ENCODE results near the gene RFX2.
"Not testable (repeated sequence)": the region's sequence is repeated elsewhere in the genome, so short reads cannot be mapped to it uniquely, and the experiment has no call there.

The RFX2 gene

GRCh38 chr19:6007866-6008265 is 102.4 kb downstream of the RFX2 start:
- no peak for DNase-seq

DNA sequence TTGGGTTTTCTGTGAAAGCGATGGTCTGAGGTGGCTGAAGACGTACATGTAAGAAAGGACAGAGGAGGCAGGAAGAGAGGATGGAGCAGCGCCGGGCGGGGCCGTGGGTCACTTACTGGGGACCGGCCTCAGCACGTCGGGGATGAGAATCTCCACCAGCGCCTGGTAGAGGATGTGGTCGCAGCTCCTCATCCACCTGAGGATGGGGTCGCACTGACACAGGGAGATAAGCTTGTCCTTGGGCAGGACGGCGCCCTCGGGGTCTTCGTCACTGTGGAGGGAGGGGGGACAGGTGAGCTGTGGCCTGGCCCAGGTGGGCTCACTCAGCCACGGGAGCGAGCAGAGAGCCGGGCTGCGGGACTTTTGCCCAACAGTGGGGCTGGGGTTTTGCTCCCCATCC is 103.4 kb downstream of the RFX2 start:
- no peak for DNase-seq

DNA sequence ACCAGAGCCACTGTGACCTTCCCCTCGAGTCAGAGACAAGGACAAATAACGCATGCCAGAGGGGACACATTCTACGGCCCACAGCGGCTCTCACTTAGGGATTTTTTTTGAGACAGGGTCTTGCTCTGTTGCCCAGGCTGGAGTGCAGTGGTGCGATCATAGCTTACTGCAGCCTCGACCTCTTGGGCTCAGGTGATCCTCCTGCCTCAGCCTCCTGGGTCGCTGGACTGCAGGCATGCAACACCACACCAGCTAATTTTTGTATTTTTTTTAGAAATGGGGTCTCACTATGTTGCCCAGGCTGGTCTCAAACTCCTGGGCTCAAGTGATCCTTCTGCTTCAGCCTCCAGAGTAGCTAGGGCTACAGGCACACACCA is 104.2 kb downstream of the RFX2 start:
- not testable (repeated sequence) for DNase-seq

DNA sequence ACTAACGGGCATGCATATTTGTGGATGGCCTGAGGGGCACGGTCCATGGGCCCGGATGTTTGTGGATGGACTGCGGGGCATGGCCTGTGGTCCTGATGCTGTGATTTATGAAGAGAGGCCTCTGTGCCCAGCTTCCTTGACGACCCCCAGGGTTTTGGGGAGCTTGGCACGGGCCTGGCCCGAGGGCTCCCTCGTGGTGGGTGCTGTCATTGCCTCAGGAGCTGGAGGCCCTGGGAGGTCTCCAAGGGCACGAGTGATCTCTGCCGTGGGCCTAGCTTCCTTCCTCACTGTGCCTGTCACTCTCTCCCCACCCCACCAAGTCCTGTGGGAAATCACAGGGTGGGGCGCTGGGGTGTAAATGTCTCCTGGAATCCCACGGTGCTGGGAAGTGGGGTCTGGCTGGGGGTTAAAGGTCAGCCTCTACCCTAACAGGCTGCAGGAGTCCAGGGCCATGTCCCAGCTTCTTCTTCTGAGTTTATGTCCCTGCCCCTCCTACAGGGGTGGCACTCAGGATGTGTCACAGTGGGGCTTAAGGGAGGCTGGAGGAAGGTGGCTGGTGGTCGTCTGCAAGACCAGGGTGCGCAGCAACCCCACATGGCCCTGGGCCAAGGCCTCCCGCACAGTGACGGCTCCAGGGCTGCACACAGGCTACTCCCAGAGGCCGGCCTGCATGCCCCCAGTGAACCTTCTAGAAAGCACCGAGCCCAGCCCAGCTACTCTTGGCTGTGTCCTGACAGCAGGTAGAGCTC is 104.8 kb downstream of the RFX2 start:
- DNase-seq: no peak

- no peak for DNase-seq
These were observed 106.3 kb downstream of the RFX2 start for GRCh38 chr19:6003976-6004375.

GRCh38 chr19:6002591-6002990 is 107.7 kb downstream of the RFX2 start:
- no peak for DNase-seq

DNA sequence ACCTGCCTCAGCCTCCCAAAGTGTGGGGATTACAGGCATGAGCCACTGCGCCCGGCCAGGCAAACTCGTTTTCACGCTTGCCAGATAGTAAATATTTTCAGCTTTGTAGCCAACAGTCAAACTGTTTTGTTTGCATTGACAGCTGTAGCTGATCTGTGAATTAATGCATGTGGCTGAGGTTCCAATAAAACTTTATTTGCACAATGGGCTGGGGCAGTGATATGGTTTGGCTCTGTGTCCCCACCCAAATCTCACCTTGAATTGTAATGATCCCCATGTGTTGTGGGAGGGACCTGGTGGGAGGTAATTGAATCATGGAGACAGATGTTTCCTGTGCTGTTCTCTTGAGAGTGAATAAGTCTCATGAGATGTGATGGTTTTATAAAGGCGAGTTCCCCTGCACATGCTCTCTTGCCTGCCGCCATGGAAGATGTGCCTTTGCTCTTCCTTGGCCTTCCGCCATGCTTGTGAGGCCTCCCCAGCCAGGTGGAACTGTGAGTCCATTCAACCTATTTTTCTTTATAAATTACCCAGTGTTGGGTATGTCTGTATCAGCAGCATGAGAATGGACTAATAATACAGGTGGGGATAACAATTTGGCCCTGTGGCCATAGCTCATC is 110.0 kb downstream of the RFX2 start:
- DNase-seq: no peak

DNA sequence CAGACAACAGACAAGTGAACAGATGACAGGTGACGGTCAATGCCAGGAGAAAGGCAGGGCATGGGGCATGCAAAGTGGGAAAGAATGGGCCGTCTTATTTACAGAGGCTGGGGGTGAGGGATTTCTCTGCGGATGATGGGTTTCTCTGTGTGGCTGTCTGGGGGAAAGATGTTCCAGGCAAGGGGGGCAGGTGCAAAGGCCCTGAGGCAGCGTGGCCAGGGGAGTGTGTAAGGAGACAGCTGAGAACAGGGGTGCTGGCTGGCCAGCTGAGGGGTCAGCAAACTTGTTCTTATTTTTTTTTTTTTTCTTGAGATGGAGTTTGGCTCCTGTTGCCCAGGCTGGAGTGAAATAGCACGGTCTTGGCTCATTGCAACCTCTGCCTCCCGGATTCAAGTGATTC is 110.6 kb downstream of the RFX2 start:
- no peak for DNase-seq

DNA sequence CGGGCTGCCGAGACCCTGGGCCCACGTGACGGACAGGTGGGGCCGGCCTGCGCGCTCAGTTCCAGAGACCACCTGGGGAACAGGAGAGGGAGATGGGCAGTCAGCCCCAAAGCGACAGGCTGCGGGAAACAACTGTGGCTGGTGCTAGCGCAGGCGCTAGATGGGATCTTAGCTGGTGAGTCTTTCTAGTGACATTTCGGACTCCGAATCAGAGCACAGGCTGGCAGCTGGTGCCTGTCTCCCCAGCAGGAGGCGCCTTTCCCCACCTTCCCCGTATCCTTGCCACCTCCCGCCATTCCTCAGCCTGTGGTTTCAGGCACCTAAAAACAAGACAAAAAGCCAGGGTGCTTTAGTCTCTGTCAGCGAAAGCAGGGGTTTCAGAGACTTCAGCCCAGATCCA is 112.9 kb downstream of the RFX2 start:
- DNase-seq: no peak

DNA sequence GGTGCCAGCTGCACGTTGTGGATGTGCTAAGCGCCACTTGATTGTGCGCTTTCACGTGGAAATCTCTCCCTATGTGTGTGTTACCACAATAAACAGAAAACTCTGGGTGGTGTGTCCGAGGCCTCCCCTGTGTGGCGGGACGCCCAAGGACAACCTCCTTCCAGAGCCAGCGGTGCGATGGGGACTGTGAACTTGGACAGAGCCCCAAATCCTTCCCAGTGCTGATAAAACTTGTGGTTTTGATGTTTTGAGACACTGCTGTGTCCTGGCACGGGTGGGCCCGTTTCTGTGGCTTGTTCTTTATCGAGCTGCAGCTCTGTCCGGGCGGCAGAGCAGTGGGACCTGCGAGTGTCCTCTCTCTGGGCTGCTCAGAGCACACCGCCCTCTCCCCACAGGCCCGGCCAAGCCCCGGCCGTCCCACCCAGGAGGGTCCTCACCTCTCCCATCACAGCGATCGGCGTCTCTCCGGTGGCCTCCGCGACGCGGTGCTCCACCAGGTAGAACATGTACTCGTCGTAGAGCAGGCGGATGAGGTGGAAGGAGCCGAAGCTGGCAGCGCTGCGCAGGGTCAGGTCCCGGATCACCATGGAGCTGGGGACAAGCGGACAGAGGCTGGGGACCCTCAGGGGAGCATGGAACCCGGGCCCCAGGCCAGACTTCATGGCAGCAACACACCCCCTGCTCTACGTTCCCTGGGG is 113.5 kb downstream of the RFX2 start:
- no peak for DNase-seq

DNA sequence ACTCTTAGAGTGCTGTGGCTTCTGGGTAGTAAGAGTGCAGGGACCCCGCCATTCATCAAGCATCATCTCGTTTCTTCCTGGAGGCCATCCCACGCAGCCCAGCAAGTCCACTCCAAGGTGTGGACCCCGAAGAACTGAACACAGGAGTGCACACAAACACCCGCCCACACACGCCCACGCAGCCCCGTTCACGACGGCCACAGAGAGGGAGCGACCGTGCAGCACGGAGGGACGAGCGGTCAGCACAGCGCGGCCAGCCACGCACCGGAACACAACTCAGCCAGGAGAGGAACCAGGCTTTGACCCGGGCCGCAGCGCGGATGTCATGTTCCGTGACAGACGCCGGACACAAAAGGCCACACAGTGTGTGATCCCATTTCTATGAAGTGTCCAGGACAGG is 114.2 kb downstream of the RFX2 start:
- no peak for DNase-seq

GRCh38 chr19:5995606-5996005 is 114.7 kb downstream of the RFX2 start:
- DNase-seq: no peak

DNA sequence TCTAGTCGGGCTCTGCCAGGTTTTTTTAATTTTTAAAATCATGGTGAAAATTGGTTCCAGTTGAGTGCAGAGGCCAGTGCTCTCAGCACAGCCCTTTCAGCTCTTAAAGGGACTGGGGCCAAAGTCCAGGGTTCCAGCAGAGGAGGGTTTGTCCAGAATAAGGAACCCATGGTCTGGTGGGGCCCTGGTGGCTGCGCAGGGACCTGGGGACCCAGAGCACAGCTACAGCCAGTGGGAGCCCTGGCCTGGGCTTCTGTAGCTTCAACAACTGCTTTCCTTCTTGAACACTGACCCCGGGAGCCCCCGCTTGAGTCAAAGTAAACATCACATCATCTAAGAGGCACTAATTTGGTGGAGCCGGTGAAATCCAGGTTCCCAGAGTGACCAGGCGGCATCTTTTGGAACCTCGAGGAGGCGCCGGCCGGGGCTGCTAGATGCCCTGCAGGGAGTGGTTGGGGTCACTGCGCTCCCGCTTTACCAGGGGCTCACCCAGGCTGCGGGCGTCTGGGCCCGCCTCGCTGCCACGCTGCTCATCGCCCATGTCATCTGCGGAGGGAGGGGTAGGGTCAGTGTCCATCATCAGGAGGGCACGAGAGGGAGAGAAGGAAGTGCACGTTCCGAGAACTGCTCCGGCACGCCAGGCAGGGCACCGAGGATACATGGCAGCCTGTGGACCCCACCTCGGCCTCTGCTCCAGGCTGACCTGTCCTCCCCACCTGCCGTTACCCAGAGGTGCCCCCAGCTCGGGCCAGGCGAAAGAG is 115.7 kb downstream of the RFX2 start:
- no peak for DNase-seq

DNA sequence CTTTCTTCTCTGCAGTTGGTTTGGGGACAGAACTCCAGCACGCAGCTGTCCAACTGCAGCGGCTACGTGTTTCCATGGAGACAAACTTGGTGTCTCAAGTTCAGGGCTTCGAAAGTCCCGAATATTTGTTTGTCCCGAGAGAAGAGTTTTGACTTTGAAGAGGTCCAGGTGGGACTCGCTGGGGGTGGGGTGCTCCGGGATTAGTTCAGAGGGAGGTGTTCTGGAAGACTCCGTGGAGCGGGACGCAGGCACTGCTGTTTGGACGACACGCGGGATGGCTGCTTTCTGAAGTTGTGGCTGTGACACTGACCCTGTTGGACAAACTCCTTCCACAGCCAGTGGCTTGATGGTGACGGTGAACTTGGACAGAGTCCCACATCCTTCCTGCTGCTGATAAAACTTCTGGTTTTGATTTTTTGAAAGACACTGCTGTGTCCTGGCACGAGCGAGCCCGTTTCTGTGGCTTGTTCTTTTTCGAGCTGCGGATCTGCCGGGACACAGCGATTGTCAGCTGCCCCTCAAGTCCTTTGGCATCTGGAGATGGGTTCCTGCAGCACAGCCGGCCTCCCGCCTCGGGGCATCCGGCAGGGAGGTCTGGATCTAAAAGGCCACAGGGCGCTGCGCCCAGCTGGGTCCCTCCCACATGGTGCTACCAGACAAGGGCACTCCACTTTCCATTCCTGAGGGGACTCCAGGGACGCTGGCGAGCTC is 116.5 kb downstream of the RFX2 start:
- peak; percentile 11 for DNase-seq

DNA sequence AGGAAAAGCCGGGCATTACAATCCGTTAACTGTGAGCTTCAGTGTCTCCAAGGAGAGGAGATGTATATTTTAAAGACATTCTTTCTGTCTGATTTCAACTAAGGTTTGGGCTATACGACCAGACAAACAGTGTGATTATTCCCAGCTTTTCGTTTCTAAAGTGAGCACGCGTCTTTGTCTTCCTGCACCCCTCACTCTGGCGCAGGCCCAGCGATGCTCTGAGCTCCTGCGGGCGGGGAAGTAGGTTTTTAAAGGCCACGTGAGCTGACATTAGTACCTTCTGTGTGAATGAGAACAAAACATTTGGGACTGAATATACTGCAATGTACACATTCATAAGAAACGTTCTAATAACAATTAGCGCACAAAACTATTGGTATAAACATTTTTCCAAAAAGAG is 117.1 kb downstream of the RFX2 start:
- DNase-seq: no peak

DNA sequence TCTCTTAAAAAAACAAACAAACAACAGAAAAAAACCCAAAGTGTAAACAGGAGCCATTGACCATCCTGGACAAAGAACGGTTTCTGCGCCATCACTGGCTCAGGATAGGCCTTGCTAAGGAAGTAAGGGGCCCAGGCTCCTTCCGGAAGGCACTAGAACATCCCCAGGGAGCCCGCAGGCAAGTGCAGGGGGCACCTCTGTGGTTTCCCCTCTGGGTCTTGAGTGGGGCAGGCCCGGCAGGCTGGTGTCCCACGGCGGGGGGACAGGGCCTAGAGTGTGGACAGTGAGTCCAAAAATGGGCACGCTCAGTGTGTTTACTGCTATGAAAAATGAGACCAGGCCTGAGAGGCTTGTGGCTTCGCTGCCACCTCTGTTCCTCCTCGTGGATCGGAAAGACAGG is 117.5 kb downstream of the RFX2 start:
- DNase-seq: no peak

DNA sequence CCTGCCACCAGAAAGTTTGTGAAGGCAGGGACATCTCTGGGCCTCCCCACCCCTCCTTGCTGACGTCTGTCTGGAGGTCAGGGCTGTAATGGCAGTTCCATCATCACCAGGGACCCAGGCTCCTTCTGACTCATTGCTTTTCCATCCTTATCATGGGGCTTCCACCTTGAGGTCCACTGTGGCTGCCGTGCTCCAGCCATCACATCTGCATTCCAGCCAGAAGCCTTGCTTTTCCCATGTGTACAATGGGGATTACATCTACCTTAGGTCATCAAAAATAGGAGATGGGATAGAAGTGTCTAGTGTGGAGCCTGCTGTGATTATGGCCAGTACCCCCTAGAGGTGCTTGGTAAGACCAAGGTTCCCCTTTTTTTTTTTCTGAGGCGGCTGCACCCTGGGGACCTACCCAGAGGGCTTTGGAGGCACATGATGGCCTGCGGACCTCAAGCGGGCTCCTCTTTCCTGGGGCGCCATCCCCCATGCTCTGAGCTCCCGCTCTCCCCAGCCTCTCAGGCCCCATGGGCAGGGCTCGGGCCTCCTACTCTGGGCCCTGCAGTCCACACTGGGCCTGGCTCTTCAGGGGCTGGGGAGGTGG is 119.0 kb downstream of the RFX2 start:
- DNase-seq: no peak

- DNase-seq: peak; percentile 5
These were observed 120.0 kb downstream of the RFX2 start for GRCh38 chr19:5990289-5990797.

- no peak for DNase-seq
These were observed 120.8 kb downstream of the RFX2 start for GRCh38 chr19:5989388-5990074.

DNA sequence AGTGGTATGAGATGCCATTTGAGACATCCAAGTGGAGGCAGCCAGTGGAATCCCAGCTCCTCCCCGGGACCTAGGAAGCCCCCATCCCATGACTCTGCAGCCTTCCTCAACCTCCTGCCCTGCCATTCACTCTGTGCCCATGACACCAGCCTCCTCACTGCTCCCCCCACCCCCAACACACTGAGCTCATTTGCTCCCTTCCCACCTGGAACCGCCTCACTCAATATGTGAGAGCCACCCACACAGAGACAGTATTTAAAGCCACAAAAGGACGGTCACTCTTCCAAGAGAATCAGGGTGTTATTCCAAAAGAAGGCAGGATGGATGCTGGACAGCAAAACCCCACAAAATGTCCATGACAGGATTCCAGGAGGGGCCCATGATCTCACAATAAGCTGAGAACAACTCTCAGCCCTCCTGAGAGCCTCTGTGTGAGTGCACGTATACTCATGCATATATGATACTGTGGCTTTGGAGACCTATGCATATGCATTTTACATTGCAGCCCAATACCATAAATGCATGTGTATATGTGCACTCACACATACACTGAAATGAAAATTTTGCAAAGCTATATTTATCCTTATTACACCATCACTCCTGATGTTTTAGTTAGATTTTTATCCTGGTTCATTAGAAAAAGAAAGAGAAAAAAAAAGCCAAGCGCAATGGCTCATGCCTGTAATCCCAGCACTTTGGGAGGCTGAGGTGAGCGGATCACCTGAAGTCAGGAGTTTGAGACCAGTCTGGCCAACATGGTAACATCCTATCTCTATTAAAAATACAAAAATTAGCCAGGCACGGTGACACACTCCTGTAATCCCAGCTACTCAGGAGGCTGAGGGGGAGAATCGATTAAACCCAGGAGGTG is 121.5 kb downstream of the RFX2 start:
- no peak for DNase-seq

Data from DMS79 (cell line).